ENCODE data around the gene TP53I11.

Gene TP53I11

GRCh38 chr11:44912270-44912987 lies 38.3 kb downstream of the TP53I11 start:
- no peak for DNase-seq (ENCODE audit: low read depth)
- TF ChIP-seq CTCF (IDR thresholded peaks at IDR 0.05; ENCODE audit: low read depth, low read length): no peak
- no peak for TF ChIP-seq MYC (IDR thresholded peaks at IDR 0.05; ENCODE audit: low read depth, low read length)
- TF ChIP-seq MAX (IDR thresholded peaks at IDR 0.05; ENCODE audit: low read depth, low read length): no peak
- TF ChIP-seq POLR2A (IDR thresholded peaks at IDR 0.05; ENCODE audit: extremely low read depth, insufficient read length): no peak
- H3K4me3 ChIP-seq (ENCODE audit: low read depth, low read length): no peak overlapping the region

GRCh38 chr11:44911029-44911814 lies 39.5 kb downstream of the TP53I11 start:
- DNase-seq (ENCODE audit: low read depth): peak; percentile 86
- no peak overlapping the region for H3K4me3 ChIP-seq (ENCODE audit: low read depth, low read length)
- TF ChIP-seq MAX (IDR thresholded peaks at IDR 0.05; ENCODE audit: low read depth, low read length) (no peak), CTCF (IDR thresholded peaks at IDR 0.05; ENCODE audit: low read depth, low read length) (peak; percentile 60)

- H3K4me3 ChIP-seq (ENCODE audit: low read depth, low read length): no peak overlapping the region
- TF ChIP-seq POLR2A (IDR thresholded peaks at IDR 0.05; ENCODE audit: extremely low read depth, insufficient read length) (no peak), MYC (IDR thresholded peaks at IDR 0.05; ENCODE audit: low read depth, low read length) (no peak), CTCF (IDR thresholded peaks at IDR 0.05; ENCODE audit: low read depth, low read length) (no peak), MAX (IDR thresholded peaks at IDR 0.05; ENCODE audit: low read depth, low read length) (no peak)
- no peak for DNase-seq (ENCODE audit: low read depth)
These were observed 40.1 kb downstream of the TP53I11 start for GRCh38 chr11:44910591-44910990.

- H3K4me3 ChIP-seq (ENCODE audit: low read depth, low read length): no peak overlapping the region
- TF ChIP-seq MYC (IDR thresholded peaks at IDR 0.05; ENCODE audit: low read depth, low read length) (no peak), CTCF (IDR thresholded peaks at IDR 0.05; ENCODE audit: low read depth, low read length) (no peak), POLR2A (IDR thresholded peaks at IDR 0.05; ENCODE audit: extremely low read depth, insufficient read length) (no peak)
- no peak for DNase-seq (ENCODE audit: low read depth)
These were observed 41.1 kb downstream of the TP53I11 start for GRCh38 chr11:44909557-44909956.

- DNase-seq (ENCODE audit: low read depth): no peak
- TF ChIP-seq POLR2A (IDR thresholded peaks at IDR 0.05; ENCODE audit: extremely low read depth, insufficient read length) (no peak), MAX (IDR thresholded peaks at IDR 0.05; ENCODE audit: low read depth, low read length) (no peak), MYC (IDR thresholded peaks at IDR 0.05; ENCODE audit: low read depth, low read length) (no peak), CTCF (IDR thresholded peaks at IDR 0.05; ENCODE audit: low read depth, low read length) (no peak)
- H3K4me3 ChIP-seq (ENCODE audit: low read depth, low read length): no peak overlapping the region
These were observed 44.0 kb downstream of the TP53I11 start for GRCh38 chr11:44906649-44907048.

All from NB4 (cell line).